H1 (cell line): Measurements from ENCODE around the gene JADE1. TPM values are rescaled to one million over a fixed set of nuclear protein-coding genes. Genes with fewer than 3 reads are reported as not detected.

Source experiments
- CTCF ChIA-PET: fragments of 300-600 bp; sonication (Branson Sonifier 250); formaldehyde crosslinking; loops from one replicate; lab custom pipeline; 2021; ENCODE audit not compliant: partially characterized antibody; lab: Charles Lee
- POLR2A ChIA-PET: fragments of 300-600 bp; sonication (Branson Sonifier 250); formaldehyde crosslinking; loops from one replicate; lab custom pipeline; 2021; ENCODE audit warnings: inconsistent platforms; ENCODE audit not compliant: partially characterized antibody; lab: Charles Lee
- DNase-seq, 2 experiments: peaks; one replicate each; pipeline versions ENCODE4 v3.0.0 to v3.0.0-alpha.2; 2010 to 2022; ENCODE audit warnings: low spot score in 2 of 2, low read depth in 1 of 2, mixed read lengths in 1 of 2
- FAIRE-seq: peaks from 2 replicates; lab custom pipeline; 2011; peaks lifted over from hg19 to GRCh38; lab: Jason Lieb, UNC
- H2AFZ ChIP-seq: 2 replicates; pipeline ENCODE4 v1.8.1; 2012; ENCODE audit warnings: low read length, inconsistent platforms
- H2AK5ac ChIP-seq: 2 replicates; pipeline ENCODE4 v1.6.1; 2013; ENCODE audit warnings: low read depth, low read length
- H2BK120ac ChIP-seq: replicated peaks from 2 replicates; pipeline ENCODE3; 2013; ENCODE audit warnings: low read depth, low read length, inconsistent platforms
- H2BK12ac ChIP-seq: 2 replicates; pipeline ENCODE4 v1.6.1; 2013; ENCODE audit warnings: low read depth, low read length
- H2BK15ac ChIP-seq: 2 replicates; pipeline ENCODE4 v1.6.1; 2013; ENCODE audit warnings: low read length
- H2BK20ac ChIP-seq: 2 replicates; pipeline ENCODE4 v1.6.1; 2013; ENCODE audit warnings: low read length
- H2BK5ac ChIP-seq: 2 replicates; pipeline ENCODE4 v1.6.1; 2013; ENCODE audit warnings: low read depth, low read length
- H3K14ac ChIP-seq: 2 replicates; pipeline ENCODE4 v1.6.1; 2013; ENCODE audit warnings: inconsistent platforms; ENCODE audit not compliant: insufficient read length
- H3K18ac ChIP-seq: 2 replicates; pipeline ENCODE4 v1.6.1; 2013; ENCODE audit warnings: low read length; ENCODE audit errors: extremely low read depth
- H3K23ac ChIP-seq: 2 replicates; pipeline ENCODE4 v1.6.1; 2013; ENCODE audit warnings: inconsistent platforms; ENCODE audit not compliant: insufficient read length
- H3K23me2 ChIP-seq: 2 replicates; pipeline ENCODE4 v1.6.1; 2013; ENCODE audit warnings: low read depth, low read length
- H3K27ac ChIP-seq: 2 replicates; pipeline ENCODE4 v1.6.1; 2011; ENCODE audit warnings: low read depth, low read length, inconsistent platforms
- H3K27me3 ChIP-seq, 4 experiments: replicated peaks in 1 of 4; 1 replicate in 1 of 4; 2 replicates in 3 of 4; pipeline versions ENCODE4 v1.6.1 to v1.8.1; 2011 to 2013; ENCODE audit warnings: low read length in 3 of 4, mild to moderate bottlenecking in 3 of 4, inconsistent platforms in 2 of 4, mixed read lengths in 2 of 4, moderate library complexity in 1 of 4; ENCODE audit not compliant: control insufficient read depth in 3 of 4, insufficient read depth in 3 of 4; ENCODE audit errors: extremely low read depth in 1 of 4
- H3K36me3 ChIP-seq, 4 experiments: 2 replicates each; pipeline versions ENCODE4 v1.6.1 to v1.8.1; 2011 to 2013; ENCODE audit warnings: mild to moderate bottlenecking in 4 of 4, low read length in 3 of 4, moderate library complexity in 2 of 4, control low read depth in 1 of 4, inconsistent platforms in 1 of 4; ENCODE audit not compliant: insufficient read depth in 4 of 4, control insufficient read depth in 2 of 4
- H3K4ac ChIP-seq: replicated peaks from 2 replicates; pipeline ENCODE3; 2013; ENCODE audit warnings: low read length, low read depth, mixed read lengths, inconsistent platforms; ENCODE audit not compliant: insufficient read length
- H3K4me1 ChIP-seq, 4 experiments: replicated peaks in 1 of 4; 1 replicate in 1 of 4; 2 replicates in 3 of 4; pipeline versions ENCODE4 v1.6.1 to v1.8.1; 2011 to 2013; ENCODE audit warnings: low read length in 3 of 4, inconsistent platforms in 2 of 4, mixed read lengths in 1 of 4; ENCODE audit not compliant: insufficient read depth in 4 of 4, control insufficient read depth in 3 of 4
- H3K4me2 ChIP-seq, 2 experiments: 2 replicates each; pipeline versions ENCODE4 v1.6.1 to v1.8.1; 2011 to 2013; ENCODE audit warnings: low read depth in 2 of 2, low read length in 2 of 2, control low read depth in 1 of 2, inconsistent platforms in 1 of 2, mild to moderate bottlenecking in 1 of 2; ENCODE audit not compliant: insufficient read depth in 1 of 2
- H3K4me3 ChIP-seq, 4 experiments: fragments of 200-600, 300-600 bp in 1 of 4; sonication (generic), shearing (Covaris generic), sonication (Bioruptor Twin) in 1 of 4; 2 replicates each; pipeline versions ENCODE4 v1.5.1 to v1.8.1; 2011 to 2016; ENCODE audit warnings: low read length in 4 of 4, low read depth in 3 of 4, control low read depth in 2 of 4, inconsistent platforms in 2 of 4, mild to moderate bottlenecking in 2 of 4, mixed read lengths in 1 of 4, moderate library complexity in 1 of 4; ENCODE audit not compliant: insufficient read depth in 2 of 4; ENCODE audit errors: extremely low read depth in 1 of 4
- H3K56ac ChIP-seq: replicated peaks from 2 replicates; pipeline ENCODE3; 2013; ENCODE audit warnings: low read depth, mild to moderate bottlenecking, mixed read lengths, low read length, inconsistent platforms; ENCODE audit not compliant: insufficient read length
- H3K79me1 ChIP-seq: 2 replicates; pipeline ENCODE4 v1.6.1; 2013; ENCODE audit warnings: low read depth, low read length, control low read depth
- H3K79me2 ChIP-seq, 2 experiments: 2 replicates each; pipeline versions ENCODE4 v1.6.1 to v1.8.1; 2012 to 2013; ENCODE audit warnings: low read length in 2 of 2, mild to moderate bottlenecking in 2 of 2, inconsistent platforms in 1 of 2; ENCODE audit not compliant: insufficient read depth in 2 of 2, control insufficient read depth in 1 of 2
- H3K9ac ChIP-seq, 4 experiments: replicated peaks in 1 of 4; 1 replicate in 1 of 4; 2 replicates in 3 of 4; pipeline versions ENCODE4 v1.6.1 to v1.8.1; 2011 to 2013; ENCODE audit warnings: low read depth in 3 of 4, low read length in 3 of 4, control low read depth in 2 of 4, mild to moderate bottlenecking in 2 of 4, moderate library complexity in 2 of 4, inconsistent platforms in 1 of 4; ENCODE audit errors: extremely low read depth in 1 of 4
- H3K9me3 ChIP-seq, 2 experiments: 2 replicates each; pipeline versions ENCODE4 v1.6.1 to v1.8.1; 2012 to 2013; ENCODE audit warnings: mild to moderate bottlenecking in 2 of 2, moderate library complexity in 2 of 2, control low read depth in 1 of 2, inconsistent platforms in 1 of 2, low read depth in 1 of 2, low read length in 1 of 2, mixed read lengths in 1 of 2; ENCODE audit not compliant: insufficient read depth in 2 of 2
- H4K20me1 ChIP-seq, 2 experiments: replicated peaks in 1 of 2; 2 replicates each; pipeline versions ENCODE3 to v1.8.1; 2011 to 2013; ENCODE audit warnings: inconsistent platforms in 2 of 2, low read length in 2 of 2, mild to moderate bottlenecking in 1 of 2; ENCODE audit not compliant: insufficient read depth in 2 of 2, control insufficient read depth in 1 of 2
- H4K5ac ChIP-seq: 2 replicates; pipeline ENCODE4 v1.6.1; 2013; ENCODE audit warnings: low read length, low read depth, mixed read lengths, inconsistent platforms; ENCODE audit not compliant: insufficient read length
- H4K8ac ChIP-seq: 2 replicates; pipeline ENCODE4 v1.8.0; 2013; ENCODE audit warnings: mild to moderate bottlenecking, moderate library complexity, low read length, inconsistent platforms; ENCODE audit not compliant: insufficient read depth; ENCODE audit errors: extremely low read depth
- H4K91ac ChIP-seq: replicated peaks from 2 replicates; pipeline ENCODE3; 2013; ENCODE audit warnings: low read length, mixed read lengths, inconsistent platforms; ENCODE audit not compliant: insufficient read length
- BCL11A ChIP-seq, 2 experiments: IDR thresholded peaks; one replicate each; pipeline ENCODE4 v1.6.1; 2011; ENCODE audit warnings: low read depth in 2 of 2, low read length in 2 of 2, mild to moderate bottlenecking in 2 of 2
- FOSL1 ChIP-seq: IDR thresholded peaks from 2 replicates; pipeline ENCODE4 v1.6.1; 2011; ENCODE audit warnings: mild to moderate bottlenecking, low read depth, low read length, moderate library complexity; ENCODE audit not compliant: insufficient read depth
- RFX5 ChIP-seq: IDR thresholded peaks from 2 replicates; pipeline ENCODE4 v1.6.1; 2011; ENCODE audit warnings: low read depth, low read length, improper control_type of control experiment, borderline replicate concordance
- SRF ChIP-seq: IDR thresholded peaks from 2 replicates; pipeline ENCODE4 v1.6.1; 2011; ENCODE audit warnings: mild to moderate bottlenecking, low read depth, low read length, moderate library complexity
- WGBS, 2 experiments: shearing (Covaris generic) in 1 of 2; methylation state at CpG; one replicate each; pipeline versions ENCODE4 v1.1.6 to v1.1.7; 2013 to 2015; ENCODE audit warnings: low lambda C conversion rate in 2 of 2, mixed read lengths in 2 of 2, inconsistent platforms in 1 of 2, low coverage in 1 of 2, missing lambda C conversion rate in 1 of 2; ENCODE audit not compliant: insufficient replicate concordance in 2 of 2, insufficient coverage in 1 of 2, insufficient read length in 1 of 2; ENCODE audit errors: extremely low coverage in 1 of 2, missing lambda C conversion rate in 1 of 2; 5-methylcytosine and 5-hydroxymethylcytosine counted together
- polyA plus RNA-seq, 7 experiments: library from polyadenylated mRNA; depleted of rRNA in 3 of 7; stranded (reverse) in 5 of 7; unstranded in 2 of 7; fragments of >200 nt in 5 of 7; fragments of 200-250 nt in 2 of 7; gene quantifications; 1 replicate in 5 of 7; 2 replicates in 1 of 7; 4 replicates in 1 of 7; pipeline versions ENCODE4 v1.2.1 to v1.2.3, GENCODE V29; 2011 to 2013; ENCODE audit warnings: missing spikeins in 2 of 7, mixed read lengths in 2 of 7
- total RNA-seq: library from RNA; stranded (reverse); fragmentation: NEBNext Ultra II Directional; extraction: Animal tissue kit (Norgen Biotek cat#: 25700); gene quantifications from 2 replicates; pipeline ENCODE4 v1.2.1, GENCODE V29; 2021

JADE1 gene
- total and polyA plus RNA-seq, 2 of the 8 experiments (the other 6 are each of a cell fraction or from before 2014, with no cell fraction given), result 37.7 to 213 TPM

GRCh38 chr4:128766781-128767180 lies 42.7 kb upstream of the JADE1 start:
- H4K20me1 ChIP-seq, result no peaks in the 10 kb centered on the region
- H3K23me2 ChIP-seq, result no peaks in the 10 kb centered on the region
- H4K5ac ChIP-seq, result no peak overlapping the region
- H3K4me2 ChIP-seq, result no peak overlapping the region
- no peak for DNase-seq
- H3K4me1 ChIP-seq, result no peaks in the 10 kb centered on the region
- no peak overlapping the region for H2BK5ac ChIP-seq
- no peaks in the 10 kb centered on the region for H3K9me3 ChIP-seq
- no peak overlapping the region for H2AFZ ChIP-seq
- TF ChIP-seq BCL11A (IDR thresholded peaks at IDR 0.05; ENCODE audit: low read depth in 2 of 2, low read length in 2 of 2) (no peak), FOSL1 (no peak), RFX5 (no peak), SRF (no peak)
- no peak overlapping the region for H3K4ac ChIP-seq
- no peak overlapping the region for H2BK20ac ChIP-seq
- no peak overlapping the region for H3K18ac ChIP-seq
- H3K27ac ChIP-seq, result no peak overlapping the region
- H2AK5ac ChIP-seq, result no peak overlapping the region
- no peak overlapping the region for H4K91ac ChIP-seq
- WGBS, 2 experiments, result 89% methylated on average over 4 of the region's 4 CpGs; no CpG with 5 or more reads in 1 of the 2 experiments
- no peak overlapping the region for H3K23ac ChIP-seq
- no peaks in the 10 kb centered on the region for H3K36me3 ChIP-seq
- no peak overlapping the region for H2BK120ac ChIP-seq
- no peaks in the 10 kb centered on the region for H3K79me1 ChIP-seq
- H3K14ac ChIP-seq, result no peak overlapping the region
- H3K79me2 ChIP-seq, result no peaks in the 10 kb centered on the region
- no peak overlapping the region for H2BK12ac ChIP-seq
- H4K8ac ChIP-seq, result no peak overlapping the region
- ChIA-PET POLR2A (interaction anchor here (1.5 kb wide), 1 partner anchor 42 kb away, joined by 3 read pairs; no protein-coding TSS in a partner anchor), CTCF (no interaction called here)
- H3K56ac ChIP-seq, result no peak overlapping the region
- H3K9ac ChIP-seq, result no peak overlapping the region
- H2BK15ac ChIP-seq, result no peak overlapping the region
- FAIRE-seq, result no peak
- no peak overlapping the region for H3K4me3 ChIP-seq
- no peaks in the 10 kb centered on the region for H3K27me3 ChIP-seq
